Brain microvascular endothelial cell (primary cell): ENCODE data around the gene HOXB3.

Source experiments
- DNase-seq: peaks from one replicate; pipeline ENCODE4 v3.0.0-alpha.2; 2020
- H3K27ac ChIP-seq: fragments of 250-450 bp; sonication (Bioruptor Pico); 2 replicates; pipeline ENCODE4 v1.5.1; 2020; ENCODE audit warnings: mild to moderate bottlenecking, moderate library complexity
- H3K27me3 ChIP-seq: fragments of 250-450 bp; sonication (Bioruptor Pico); replicated peaks from 2 replicates; pipeline ENCODE4 v1.5.1; 2020; ENCODE audit warnings: mild to moderate bottlenecking
- H3K36me3 ChIP-seq: fragments of 250-450 bp; sonication (Bioruptor Pico); replicated peaks from 2 replicates; pipeline ENCODE4 v1.5.1; 2020; ENCODE audit warnings: mild to moderate bottlenecking
- H3K4me3 ChIP-seq: 2 replicates; pipeline ENCODE4 v1.5.1; 2011; ENCODE audit warnings: low read depth, mild to moderate bottlenecking, control low read depth, low read length, moderate library complexity
- in situ Hi-C: cut with HindIII; loops from 2 replicates; pipeline ENCODE4 v1.10.0; 2017; ENCODE audit warnings: low sequenced_read_pairs, low pct_ligation_motif_present
- TF ChIP-seq, protein P1 (sequence below): IDR thresholded peaks from 2 replicates; pipeline ENCODE4 v1.5.1; 2011; ENCODE audit warnings: low read depth, mild to moderate bottlenecking, moderate library complexity, low read length, control low read depth, inconsistent platforms; ENCODE audit errors: missing control alignments

Gene HOXB3

GRCh38 chr17:48600244-48601098 is 10.4 kb upstream of the HOXB3 start:
- Histone ChIP-seq H3K27me3 (peaks cover 100% of the 10 kb centered on the region), H3K36me3 (no peaks in the 10 kb centered on the region), H3K4me3 (no peak overlapping the region), H3K27ac (no peak overlapping the region)
- no peak for DNase-seq
- in situ Hi-C loops = no loop called here
- TF ChIP-seq, protein P1, sequence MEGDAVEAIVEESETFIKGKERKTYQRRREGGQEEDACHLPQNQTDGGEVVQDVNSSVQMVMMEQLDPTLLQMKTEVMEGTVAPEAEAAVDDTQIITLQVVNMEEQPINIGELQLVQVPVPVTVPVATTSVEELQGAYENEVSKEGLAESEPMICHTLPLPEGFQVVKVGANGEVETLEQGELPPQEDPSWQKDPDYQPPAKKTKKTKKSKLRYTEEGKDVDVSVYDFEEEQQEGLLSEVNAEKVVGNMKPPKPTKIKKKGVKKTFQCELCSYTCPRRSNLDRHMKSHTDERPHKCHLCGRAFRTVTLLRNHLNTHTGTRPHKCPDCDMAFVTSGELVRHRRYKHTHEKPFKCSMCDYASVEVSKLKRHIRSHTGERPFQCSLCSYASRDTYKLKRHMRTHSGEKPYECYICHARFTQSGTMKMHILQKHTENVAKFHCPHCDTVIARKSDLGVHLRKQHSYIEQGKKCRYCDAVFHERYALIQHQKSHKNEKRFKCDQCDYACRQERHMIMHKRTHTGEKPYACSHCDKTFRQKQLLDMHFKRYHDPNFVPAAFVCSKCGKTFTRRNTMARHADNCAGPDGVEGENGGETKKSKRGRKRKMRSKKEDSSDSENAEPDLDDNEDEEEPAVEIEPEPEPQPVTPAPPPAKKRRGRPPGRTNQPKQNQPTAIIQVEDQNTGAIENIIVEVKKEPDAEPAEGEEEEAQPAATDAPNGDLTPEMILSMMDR = no peak

- in situ Hi-C loops = no loop called here
- Histone ChIP-seq H3K27me3 (peaks cover 100% of the 10 kb centered on the region), H3K27ac (no peak overlapping the region), H3K4me3 (no peak overlapping the region), H3K36me3 (no peaks in the 10 kb centered on the region)
- DNase-seq = no peak
- TF ChIP-seq, protein P1 = no peak
Measured at GRCh38 chr17:48599354-48599753, 9.3 kb upstream of the HOXB3 start.

DNA sequence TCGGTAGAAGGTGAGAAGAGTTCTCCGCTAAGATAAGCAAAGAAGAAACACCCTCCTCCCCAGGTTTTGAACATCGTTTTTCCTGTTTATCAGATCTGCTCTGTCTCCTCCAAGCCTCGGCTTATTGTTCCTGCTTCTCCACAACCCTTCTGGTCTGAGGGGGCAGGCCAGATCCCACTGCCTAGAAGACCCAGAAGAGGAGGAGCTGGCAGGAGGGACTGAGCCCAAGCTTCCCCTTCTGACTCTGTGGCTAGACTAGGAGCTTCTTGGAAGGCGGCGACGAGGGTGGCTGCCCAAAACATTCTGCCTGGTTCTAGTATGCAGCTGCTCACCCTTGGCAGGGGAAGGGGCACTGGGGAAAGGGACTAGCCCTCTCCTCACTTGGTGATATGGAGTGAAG is 8.7 kb upstream of the HOXB3 start:
- no peaks in the 10 kb centered on the region for H3K36me3 ChIP-seq
- DNase-seq = no peak
- in situ Hi-C loops = no loop called here
- no peak overlapping the region for H3K4me3 ChIP-seq
- H3K27me3 ChIP-seq = peaks cover 100% of the 10 kb centered on the region
- no peak overlapping the region for H3K27ac ChIP-seq
- TF ChIP-seq, protein P1 = no peak

DNA sequence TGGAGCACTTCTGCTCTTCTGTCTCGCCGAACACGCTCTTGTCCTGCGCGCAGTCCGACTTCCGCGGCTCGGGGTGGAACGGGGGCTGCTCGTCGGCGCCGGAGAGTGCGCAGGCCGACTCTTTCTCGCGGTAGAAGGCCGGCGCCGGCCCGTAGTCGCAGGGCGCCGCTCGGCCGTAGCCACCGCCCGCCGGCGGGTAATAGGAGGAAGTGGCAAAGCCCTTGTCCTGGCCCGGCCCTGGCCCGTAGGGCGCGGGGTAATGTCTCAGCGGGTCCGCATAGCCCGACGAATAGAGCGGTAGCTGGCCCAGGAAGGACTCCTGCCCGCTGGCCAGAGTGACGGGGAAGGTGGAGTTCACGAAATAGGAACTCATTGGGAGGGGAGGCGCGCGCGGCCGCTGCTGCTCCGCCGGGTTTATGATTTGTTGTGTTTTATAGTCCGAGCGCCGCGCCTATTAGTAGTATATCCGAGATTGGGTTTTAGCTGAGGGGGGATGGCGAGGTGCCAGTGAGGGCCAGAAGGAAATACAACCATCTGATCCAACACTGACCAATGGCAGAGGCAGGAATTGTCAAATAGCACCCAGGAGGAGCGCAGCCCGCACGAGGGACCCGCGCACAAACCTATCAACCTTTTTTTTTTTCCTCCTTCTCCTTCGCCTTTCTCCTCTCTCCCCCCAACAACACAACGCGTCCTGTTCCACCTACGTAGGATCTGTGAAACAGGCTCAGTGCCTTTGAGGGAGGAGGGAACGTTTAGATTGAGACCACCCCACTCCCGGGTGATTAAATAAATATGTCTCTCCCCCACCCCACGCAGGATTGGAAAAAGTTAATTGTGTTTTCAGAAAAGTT is 8.0 kb upstream of the HOXB3 start:
- Histone ChIP-seq H3K27ac (no peak overlapping the region), H3K27me3 (peaks cover 98% of the 10 kb centered on the region), H3K36me3 (no peaks in the 10 kb centered on the region), H3K4me3 (peak overlapping the region; percentile 51)
- no peak for DNase-seq
- TF ChIP-seq, protein P1 = no peak
- in situ Hi-C loops = no loop called here

DNA sequence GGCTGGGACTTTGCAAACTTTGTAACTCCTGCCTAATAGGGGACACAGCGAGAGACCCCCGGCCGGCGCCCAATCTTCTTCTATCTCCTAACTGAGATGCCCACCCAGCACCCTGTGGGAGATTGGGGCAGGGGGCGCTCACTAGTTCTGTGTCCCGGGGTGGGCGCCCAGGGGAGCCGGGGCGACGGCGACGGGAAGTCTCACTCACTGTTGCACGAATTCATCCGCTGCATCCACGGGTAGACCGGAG is 7.4 kb upstream of the HOXB3 start:
- in situ Hi-C loops = no loop called here
- DNase-seq = no peak
- Histone ChIP-seq H3K4me3 (peak overlapping the region; percentile 51), H3K27me3 (peaks cover 96% of the 10 kb centered on the region), H3K36me3 (no peaks in the 10 kb centered on the region), H3K27ac (no peak overlapping the region)
- TF ChIP-seq, protein P1 = no peak
